Amniotic stem cell (primary cell): ENCODE data around the gene GBP7.
"Not testable (repeated sequence)": the region's sequence is repeated elsewhere in the genome, so short reads cannot be mapped to it uniquely, and the experiment has no call there.

Source experiments
- DNase-seq: peaks from one replicate; lab custom pipeline; 2025; lab: John Stamatoyannopoulos, UW

GBP7 gene, protein sequence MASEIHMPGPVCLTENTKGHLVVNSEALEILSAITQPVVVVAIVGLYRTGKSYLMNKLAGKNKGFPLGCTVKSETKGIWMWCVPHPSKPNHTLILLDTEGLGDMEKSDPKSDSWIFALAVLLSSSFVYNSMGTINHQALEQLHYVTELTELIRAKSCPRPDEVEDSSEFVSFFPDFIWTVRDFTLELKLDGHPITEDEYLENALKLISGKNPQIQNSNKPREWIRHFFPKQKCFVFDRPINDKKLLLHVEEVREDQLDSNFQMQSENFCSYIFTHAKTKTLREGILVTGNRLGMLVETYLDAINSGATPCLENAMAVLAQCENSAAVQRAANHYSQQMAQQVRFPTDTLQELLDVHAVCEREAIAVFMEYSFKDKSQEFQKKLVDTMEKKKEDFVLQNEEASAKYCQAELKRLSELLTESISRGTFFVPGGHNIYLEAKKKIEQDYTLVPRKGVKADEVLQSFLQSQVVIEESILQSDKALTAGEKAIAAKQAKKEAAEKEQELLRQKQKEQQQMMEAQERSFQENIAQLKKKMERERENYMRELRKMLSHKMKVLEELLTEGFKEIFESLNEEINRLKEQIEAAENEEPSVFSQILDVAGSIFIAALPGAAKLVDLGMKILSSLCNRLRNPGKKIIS

DNA sequence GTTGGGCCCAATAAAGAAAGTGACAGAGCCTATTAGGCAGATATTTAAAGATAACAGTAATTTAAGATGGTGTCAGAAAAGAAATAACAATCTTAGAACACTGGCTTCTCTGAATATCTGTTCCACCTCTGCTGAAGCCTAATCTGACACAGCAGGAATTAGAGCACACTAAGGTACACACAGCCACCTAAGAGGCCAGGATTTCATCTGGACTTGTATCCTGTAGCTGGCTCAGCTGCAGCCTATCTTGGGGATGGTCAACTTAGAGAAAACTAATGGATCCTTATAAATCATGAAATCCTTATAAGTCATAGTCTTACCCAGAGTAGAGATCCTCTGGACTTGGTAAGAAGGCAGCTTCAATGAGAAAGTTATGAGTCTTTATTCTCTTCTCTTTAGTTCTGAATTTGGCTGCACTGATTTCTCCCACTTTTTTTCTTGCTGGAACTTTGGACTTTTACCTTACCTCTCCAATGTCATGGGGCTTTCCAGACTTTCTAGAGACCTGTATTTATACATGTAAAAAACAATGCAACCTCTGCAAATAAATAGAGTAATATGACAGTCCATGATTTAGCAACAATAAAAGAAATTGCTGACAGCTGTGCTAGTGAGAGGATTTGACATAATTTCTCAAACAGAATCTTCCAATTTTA is at the start of gene GBP7:
Gene GBP7 (minus strand): TSS at position 403 of the 656 bp plus-strand sequence. CDS start 4,068 bp downstream, outside the sequence.
- DNase-seq: no peak

DNA sequence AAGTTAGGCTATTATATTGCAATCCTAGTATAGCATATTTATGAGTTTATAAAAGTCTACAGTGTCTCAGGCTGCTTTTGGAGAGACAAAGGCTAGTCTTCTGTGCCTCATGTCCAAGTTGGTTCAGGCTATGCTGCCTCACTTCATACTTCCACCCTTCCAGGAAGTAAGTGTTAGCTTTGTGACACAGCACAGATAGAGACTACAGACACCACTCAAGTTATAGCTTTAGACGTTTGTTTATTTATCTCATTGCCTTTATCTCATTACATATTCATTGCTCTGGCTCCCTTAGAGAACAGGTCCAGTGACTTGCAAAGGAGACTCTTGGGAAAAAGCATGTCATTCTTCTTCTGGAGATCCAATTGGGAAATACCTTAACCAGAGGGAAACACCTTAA is 45.5 kb upstream of the GBP7 start:
- no peak for DNase-seq

DNA sequence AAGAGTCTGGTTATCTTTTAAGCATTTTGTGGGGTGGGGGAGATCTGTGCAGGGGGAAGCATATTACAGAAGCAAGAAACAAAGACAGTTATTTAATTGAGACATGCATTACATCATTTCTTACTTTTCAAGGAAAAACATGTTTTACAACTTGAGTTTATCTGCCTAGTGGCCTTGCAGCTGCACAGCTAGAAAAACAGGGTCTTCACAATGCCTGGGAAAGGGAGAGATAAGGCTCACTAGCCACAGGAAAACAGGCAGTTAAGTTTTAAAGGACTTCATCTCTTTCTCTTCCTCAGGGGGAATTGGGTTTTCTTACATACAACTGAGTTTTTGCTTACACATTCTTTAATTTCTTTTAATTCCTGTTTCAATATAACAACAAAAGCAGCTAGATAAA is 44.0 kb upstream of the GBP7 start:
- DNase-seq: not testable (repeated sequence)

DNA sequence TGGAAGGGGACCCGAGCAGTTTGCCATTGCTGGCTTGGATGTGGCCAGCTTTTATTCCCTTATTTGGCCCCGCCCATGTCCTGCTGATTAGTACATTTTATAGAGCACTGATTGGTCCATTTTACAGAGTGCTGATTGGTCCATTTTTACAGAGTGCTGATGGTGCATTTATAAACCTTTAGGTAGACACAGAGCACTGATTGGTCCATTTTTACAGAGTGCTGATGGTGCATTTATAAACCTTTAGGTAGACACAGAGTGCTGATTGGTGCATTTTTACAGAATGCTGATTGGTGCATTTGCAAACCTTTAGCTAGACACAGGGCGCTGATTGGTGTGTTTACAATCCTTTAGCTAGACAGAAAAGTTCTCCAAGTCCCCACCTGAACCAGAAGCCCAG is 43.1 kb upstream of the GBP7 start:
- not testable (repeated sequence) for DNase-seq

DNA sequence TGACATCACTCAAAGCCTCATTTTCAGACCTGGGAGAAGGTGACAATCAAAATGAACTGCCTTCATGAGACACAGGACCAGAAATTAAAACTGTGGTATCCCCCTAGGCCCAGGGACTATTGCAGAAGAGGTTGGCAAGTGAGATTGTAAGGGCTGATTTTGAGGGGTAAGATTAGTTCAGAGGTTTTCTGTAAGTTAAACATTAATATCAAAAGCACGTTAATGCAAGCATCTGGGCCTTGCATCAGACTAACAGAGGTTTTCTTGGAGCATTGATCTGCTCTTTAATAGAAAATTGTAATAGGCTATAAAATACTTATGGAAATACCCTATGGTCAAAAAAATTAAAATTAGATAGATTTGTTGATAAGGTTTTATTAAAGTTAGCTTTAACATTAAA is 37.5 kb upstream of the GBP7 start:
- DNase-seq: no peak

DNA sequence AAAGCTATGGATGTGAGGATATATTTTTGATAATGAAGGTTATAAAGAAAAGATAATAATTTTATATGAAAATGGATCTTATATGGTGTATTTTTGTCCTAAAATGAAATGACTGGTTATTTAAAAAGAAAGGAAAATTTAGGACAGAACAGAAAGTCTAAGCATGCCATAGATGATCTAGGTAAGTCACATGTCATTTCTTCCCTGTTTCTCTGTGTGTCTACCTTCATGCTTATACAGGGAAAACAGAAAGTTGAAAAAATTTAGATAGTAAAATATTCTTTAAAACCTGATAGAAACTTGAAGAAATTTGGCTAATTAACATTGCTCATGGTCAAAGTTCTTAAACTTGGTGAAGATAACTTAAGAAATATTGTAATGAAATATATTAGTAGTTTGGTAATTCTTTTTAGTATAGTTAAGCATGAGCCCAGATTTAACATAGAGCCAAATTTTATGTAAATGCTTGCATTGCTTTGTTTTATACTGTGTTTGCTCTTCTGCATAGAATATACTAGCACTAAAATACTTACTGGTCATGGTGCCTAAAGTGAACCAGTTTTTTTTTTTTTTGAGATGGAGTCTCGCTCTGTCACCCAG is 35.3 kb upstream of the GBP7 start:
- DNase-seq: no peak

DNA sequence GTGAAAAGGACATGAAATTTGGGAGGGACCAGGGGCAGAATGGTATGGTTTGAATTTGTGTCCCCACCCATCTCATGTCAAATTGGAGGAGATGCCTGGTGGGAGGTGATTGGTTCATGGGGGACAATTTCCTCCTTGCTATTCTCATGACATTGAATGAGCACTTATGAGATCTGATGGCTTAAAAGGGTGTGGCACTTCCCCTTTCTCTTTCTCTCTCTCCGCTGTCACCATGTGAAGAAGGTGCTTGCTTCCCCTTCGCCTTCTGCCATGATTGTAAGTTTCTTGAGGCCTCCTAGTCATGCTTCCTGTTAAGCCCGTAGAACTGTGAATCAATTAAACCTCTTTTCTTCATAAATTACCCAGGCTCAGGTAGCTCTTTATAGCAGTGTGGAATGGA is 30.6 kb upstream of the GBP7 start:
- DNase-seq: no peak

DNA sequence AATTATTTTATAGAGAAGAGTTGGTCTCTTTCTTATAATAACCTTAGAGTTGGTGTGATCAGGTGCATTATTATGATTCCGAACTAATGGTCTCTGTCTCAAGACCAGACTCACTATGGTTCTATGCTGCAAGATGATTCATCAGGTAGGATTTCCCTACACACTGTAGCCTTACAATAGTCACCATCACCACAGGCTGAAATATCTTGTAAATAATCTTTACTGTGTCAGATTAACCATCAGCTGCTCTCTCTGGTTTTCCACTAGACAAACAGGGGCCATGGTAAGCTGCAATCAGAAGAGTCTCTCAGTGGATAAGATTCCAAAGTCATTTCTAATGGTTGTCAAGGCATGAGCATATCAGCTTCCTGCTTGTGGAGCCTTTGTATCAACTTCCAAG is 27.4 kb upstream of the GBP7 start:
- DNase-seq: no peak

DNA sequence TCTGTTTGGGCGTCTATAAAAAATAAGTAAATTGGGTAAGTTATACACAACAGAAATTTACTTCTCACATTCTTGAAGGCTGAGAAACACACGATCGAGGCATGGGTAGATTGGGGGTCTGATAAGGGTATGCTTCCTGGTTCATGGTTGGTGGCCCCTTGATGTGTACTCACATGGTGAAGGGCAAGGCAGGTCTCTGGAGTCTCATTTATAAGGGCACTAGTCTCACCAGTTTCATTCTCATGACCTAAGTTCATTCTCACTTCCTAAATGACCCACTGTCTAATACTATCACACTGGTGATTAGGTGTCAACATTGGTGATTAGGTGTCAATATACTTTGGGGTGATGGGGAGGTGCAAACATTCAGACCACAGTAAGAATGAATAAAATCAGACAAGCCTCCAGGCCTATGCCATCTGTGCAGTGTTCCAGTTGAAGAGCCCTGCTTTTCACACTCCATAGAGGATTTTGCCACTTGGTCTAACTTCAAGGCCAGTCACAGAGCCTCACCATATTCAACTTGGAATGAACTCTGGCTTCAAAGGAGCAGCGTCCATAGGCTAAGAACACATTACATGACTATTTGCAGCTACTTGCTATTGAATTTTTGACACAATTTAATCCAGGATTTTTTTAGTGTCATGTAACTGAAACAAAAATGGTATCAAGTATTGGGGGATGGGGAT is 25.4 kb upstream of the GBP7 start:
- DNase-seq: no peak

DNA sequence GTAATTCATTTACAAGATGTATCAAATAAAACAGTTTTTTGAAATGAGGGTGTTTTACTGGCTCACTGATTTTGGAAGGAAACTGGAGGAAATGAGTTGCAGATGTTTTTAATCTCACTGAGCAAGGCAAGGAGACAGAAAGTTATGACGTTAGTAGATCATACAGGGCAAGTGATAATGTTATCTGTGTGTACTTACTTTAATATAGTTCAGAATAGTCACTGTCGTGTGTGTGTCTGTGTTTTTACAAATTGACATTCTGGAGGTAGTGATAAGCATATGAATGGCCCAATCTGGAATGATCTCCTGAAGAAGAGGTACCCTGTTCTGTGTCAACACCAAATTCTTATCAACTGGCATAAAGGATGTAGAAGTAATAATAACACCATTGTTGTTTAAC is 24.9 kb upstream of the GBP7 start:
- no peak for DNase-seq

DNA sequence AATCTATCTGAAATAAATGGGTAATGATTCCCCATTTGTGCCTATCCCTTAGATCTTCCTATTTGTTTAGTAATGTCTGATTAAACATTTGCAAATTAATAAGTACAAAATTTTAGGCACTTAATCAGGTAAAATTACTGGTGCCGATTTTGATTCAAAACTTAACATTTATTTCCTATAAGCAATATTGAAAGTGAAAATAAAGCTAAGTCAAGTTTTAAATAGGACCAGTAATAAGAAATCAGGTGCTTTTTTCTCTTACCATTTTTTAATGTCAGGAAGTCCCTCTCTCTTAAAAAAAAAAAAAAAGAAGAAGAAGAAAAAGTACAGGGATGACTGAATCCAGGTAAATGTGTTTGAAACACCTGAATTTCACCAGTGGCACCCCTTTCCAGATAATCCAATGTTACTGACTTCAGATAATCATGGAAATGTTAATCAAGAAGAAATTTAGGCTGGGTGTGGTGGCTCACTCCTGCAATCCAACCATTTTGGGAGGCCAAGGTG is 23.8 kb upstream of the GBP7 start:
- no peak for DNase-seq

DNA sequence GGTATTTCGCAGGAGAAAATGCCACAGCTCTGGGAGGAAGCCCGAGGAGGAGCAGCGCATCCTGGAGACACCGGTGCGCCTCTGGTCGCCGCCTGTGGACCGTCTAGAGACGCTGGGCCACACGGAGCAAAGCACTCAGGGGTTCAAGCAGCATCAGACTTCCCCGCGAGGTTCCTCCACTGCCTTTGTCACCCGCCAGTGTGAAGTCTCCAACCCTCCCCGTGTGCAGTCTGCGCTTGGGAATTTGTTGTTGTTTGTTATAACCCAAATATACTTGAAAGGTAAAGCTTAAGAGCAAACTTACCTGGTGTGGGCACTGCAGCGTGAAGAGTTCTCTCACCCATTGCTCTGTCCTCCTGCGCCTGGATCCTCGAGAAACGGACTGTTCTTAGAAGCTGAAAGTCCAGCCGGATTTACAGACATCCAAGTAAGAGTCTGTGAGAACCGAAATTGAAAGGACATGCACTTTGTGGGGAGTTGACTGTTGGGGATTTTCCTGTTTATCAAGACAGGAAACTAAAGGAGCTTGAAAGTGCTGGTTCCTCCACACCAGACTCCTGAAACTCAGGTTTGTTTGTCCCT is 22.8 kb upstream of the GBP7 start, which contains the start of gene GBP4:
Gene GBP4 (minus strand): TSS at position 452 of the 582 bp plus-strand sequence. CDS start 108 bp downstream, at position 344.
- DNase-seq: no peak

DNA sequence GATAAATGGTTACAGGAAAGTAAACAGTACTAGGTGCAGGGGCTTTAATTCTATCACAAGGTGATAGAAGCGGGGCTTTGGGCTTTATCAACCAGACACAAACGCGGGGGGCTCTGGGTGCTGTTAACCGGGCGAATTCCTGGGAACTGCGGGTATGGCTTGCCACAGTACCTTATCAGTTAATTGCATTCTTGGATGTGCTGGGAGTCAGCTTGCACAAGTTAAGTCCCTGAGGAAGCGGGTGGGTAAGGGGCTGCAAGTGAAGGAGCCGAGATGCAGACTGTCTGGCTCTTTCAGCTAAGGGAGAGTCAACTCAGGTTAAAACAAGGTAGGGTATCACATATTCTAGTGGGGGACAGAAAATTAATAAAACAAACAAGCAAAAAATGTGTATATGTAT is 22.3 kb upstream of the GBP7 start:
- DNase-seq: no peak

DNA sequence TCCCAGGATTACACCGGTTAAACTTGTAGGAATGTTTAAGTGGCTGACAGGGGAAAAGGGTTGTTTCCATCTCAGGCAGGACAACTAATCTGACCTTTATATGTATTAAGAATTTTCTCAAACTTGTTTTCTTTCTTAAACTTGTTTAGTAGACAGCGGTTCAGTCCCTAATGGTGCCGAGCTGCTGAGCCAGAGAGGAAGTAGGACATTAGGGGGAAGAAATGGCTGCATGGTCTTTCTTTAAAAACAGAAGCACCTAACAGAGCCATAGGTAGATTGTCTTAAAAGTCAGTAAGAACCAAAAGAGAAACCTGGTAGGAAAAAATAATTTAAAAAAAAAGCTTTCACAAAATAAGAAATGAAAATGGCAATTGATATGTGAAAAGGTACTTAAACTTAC is 19.7 kb upstream of the GBP7 start:
- no peak for DNase-seq

DNA sequence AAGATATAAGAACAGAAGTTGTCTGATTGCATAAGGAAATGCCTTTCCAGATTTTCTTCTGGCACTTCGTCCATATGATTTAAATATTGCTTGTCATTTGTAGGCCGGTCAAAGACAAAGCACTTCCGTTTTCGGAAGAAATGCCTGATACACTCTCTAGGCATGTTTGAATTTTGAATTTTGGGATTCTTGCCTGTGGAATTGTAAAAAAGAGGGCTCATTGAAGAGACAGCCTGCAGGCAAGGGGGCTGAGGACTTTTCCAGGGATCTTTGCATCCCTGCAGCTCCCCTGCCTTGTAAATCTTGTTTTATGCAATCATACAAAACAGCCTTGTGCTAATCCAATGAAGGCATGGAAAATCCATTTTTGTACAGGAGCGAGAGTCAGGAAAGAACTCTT is 15.5 kb upstream of the GBP7 start:
- no peak for DNase-seq

DNA sequence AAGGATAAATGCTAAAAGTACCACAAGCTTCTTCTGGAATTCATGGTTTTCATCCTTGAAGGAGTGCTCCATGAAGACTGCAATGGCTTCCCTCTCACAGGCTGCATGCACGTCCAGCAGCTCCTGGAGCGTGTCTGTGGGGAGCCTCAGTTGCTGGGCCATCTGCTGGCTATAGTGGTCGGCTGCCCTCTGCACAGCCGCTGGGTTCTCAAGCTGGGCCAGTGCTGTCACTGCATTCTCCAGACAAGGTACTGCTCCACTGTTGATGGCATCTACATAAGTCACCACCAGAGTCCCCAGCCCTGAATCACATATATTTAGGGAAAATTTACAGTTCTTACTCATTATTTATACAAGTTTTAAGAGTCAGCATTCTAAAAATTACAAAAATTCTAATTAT is 14.2 kb upstream of the GBP7 start:
- no peak for DNase-seq

DNA sequence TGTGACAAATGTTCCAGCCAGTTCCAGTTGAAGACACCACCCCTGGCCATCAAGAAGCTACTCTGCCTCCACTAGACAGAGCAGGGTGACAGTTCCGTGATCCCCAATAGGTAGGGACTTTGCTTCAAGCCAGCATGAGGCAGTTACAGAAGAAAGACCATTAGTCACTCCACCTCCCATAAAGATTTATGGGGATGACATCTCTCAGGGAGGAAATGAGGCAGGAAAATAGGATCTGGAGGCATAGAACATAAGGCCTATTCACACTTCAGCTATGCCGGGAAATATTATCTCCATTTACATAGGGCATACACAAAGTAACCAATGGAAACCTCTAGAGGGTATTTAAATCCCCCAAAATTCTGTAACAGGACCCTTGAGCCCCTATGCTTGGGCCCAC is 3.5 kb upstream of the GBP7 start:
- DNase-seq: no peak

DNA sequence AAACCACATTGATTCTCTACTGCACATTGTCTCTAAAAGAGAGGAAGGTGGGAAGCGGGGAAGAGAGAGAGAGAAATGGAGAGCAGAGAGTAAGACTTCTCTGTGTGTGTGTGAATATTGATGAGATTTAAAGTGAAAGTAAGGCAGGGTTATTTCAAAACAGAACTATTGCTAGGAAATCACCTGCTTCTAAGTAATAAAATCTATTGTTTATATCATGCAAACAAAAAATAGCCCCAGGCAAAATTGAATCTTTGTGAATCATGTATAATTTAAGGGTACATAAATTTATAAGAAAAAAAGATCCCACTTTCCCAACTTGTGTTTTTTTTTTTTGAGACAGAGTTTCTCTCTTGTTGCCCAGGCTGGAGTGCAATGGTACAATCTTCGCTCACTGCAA is 1.2 kb upstream of the GBP7 start:
- no peak for DNase-seq

DNA sequence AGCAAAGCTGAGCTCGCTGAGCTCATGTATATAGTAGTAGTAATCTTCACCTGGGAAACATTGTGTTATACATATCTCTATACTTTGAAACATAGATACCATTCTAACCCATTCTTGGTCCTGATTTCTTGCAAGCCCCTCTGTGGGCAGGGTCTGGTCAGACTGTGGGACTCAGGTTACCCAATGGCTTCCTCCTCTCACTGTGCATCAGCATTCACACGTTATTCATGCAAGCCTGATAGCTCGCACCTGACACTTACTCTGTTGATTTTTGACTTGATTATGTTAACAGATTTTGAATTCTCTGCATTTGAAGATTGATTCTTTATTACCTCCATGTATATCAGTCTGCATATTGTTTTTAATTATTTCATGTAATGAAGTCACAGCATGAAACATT is 1.3 kb downstream of the GBP7 start:
- no peak for DNase-seq

DNA sequence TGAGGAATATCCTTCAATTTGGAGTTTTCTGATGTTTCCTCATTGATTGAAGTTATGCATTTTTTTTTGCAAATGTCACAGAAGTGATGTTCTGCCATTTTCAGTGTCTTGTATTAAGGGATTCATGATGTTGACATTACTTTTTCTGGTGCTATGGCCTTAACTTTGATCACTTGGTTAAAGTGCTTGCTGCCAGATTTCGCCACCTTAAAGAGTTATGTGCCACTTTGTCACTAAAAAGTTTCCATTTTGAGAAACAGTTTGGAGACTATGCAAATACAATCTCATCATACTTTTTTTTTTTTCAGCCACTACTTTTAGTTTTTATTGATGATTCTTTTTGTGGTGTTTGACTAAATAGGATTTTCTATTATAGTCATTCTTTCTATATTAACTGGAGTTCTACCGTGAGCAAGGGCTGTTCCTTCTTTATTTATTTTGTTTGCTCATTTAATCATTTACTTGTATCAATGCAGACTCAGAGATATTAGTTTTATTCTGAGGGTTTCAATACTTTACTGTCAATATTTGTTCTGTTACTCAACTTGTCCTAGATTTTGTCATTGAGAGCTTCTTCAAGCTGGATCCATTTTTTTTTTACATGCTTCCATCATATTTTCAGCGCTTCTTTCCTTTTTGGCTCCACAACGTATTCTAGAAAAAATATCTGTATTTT is 3.2 kb downstream of the GBP7 start:
- no peak for DNase-seq

DNA sequence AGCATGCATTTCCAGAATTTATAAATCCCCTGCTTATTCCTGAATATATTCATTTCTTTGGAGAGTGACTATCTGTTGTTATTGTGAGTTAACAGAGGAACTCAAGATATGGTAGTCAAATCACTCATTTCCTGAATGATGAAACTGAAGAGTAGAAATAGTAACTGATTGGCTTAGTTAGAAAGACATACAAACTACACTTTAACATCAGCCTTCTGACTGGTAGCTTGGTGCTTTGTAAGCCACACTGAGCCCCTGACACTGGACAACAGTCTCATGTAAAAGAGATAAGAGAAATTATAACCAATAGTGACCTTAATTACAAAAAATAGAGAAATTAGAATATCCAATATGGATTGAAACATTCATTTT is 4.8 kb downstream of the GBP7 start:
- no peak for DNase-seq
